ENCODE data around the gene CELSR1.

CELSR1 gene

GRCh38 chr22:46368871-46369715, 168.3 kb downstream of the CELSR1 start:
- no peaks in the 10 kb centered on the region for H3K9me3 ChIP-seq
- no peak for DNase-seq
- peaks cover 10% of the 10 kb centered on the region for H3K4me1 ChIP-seq
- H3K4me3 ChIP-seq (ENCODE audit: low read depth, low read length), result no peak overlapping the region
- H3K27me3 ChIP-seq, result no peaks in the 10 kb centered on the region
- TF ChIP-seq, protein P1, sequence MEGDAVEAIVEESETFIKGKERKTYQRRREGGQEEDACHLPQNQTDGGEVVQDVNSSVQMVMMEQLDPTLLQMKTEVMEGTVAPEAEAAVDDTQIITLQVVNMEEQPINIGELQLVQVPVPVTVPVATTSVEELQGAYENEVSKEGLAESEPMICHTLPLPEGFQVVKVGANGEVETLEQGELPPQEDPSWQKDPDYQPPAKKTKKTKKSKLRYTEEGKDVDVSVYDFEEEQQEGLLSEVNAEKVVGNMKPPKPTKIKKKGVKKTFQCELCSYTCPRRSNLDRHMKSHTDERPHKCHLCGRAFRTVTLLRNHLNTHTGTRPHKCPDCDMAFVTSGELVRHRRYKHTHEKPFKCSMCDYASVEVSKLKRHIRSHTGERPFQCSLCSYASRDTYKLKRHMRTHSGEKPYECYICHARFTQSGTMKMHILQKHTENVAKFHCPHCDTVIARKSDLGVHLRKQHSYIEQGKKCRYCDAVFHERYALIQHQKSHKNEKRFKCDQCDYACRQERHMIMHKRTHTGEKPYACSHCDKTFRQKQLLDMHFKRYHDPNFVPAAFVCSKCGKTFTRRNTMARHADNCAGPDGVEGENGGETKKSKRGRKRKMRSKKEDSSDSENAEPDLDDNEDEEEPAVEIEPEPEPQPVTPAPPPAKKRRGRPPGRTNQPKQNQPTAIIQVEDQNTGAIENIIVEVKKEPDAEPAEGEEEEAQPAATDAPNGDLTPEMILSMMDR (IDR thresholded peaks at IDR 0.05; ENCODE audit: low read depth, low read length), result no peak
- no peaks in the 10 kb centered on the region for H3K36me3 ChIP-seq

DNA sequence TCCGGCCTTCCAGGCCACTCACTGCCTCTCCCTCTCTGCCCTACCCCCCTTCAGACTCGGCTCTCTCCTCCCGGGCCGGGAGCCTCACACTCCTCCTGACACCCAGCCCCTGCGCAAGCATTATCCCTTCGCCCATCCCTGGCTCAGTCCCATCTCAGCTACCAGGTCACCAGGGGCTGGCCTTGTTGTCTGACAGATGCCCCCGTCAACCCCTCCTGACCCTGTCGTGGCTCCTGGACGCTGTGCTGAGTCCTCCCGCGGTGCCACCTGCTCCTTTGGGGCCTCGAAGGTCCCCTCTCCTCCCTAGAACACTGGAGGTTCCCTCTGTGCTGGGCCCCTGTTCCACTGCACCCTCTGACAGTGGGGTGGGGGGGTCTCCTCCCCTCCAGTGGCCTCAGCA, 169.0 kb downstream of the CELSR1 start:
- TF ChIP-seq, protein P1 (IDR thresholded peaks at IDR 0.05; ENCODE audit: low read depth, low read length), result no peak
- Histone ChIP-seq H3K36me3 (no peaks in the 10 kb centered on the region), H3K4me3 (ENCODE audit: low read depth, low read length) (no peak overlapping the region), H3K4me1 (peaks cover 10% of the 10 kb centered on the region), H3K9me3 (no peaks in the 10 kb centered on the region), H3K27me3 (no peaks in the 10 kb centered on the region)
- DNase-seq, result no peak

GRCh38 chr22:46367707-46368191, 169.7 kb downstream of the CELSR1 start:
- Histone ChIP-seq H3K4me1 (peaks cover 10% of the 10 kb centered on the region), H3K27me3 (no peaks in the 10 kb centered on the region), H3K4me3 (ENCODE audit: low read depth, low read length) (no peak overlapping the region), H3K9me3 (no peaks in the 10 kb centered on the region), H3K36me3 (no peaks in the 10 kb centered on the region)
- DNase-seq, result peak; percentile 75
- TF ChIP-seq, protein P1 (IDR thresholded peaks at IDR 0.05; ENCODE audit: low read depth, low read length), result peak; percentile 87

- DNase-seq, result no peak
- Histone ChIP-seq H3K4me1 (peaks cover 10% of the 10 kb centered on the region), H3K27me3 (no peaks in the 10 kb centered on the region), H3K36me3 (no peaks in the 10 kb centered on the region), H3K4me3 (ENCODE audit: low read depth, low read length) (no peak overlapping the region), H3K9me3 (no peaks in the 10 kb centered on the region)
- TF ChIP-seq, protein P1 (IDR thresholded peaks at IDR 0.05; ENCODE audit: low read depth, low read length), result no peak
Observed at GRCh38 chr22:46366801-46367706, 170.4 kb downstream of the CELSR1 start.

DNA sequence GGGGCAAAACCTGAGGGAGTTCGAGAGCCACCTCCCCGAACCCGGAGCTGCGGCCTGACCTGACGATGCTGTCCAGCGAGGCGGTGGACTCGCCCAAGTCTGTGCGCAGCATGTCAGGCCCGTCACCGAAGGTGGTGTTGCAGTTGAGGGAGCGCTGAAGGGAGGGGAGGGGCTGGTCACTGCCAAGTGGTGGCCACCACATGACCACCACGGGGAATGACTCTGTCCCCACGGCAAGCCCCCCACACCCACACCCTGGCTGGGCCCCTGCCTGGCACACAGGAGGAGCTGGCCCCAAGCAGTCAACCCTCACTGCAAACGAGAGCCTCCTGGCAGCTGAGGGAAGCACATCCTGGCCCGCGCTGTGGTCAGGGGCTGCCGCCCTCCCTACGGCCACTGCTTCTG, 171.1 kb downstream of the CELSR1 start:
- TF ChIP-seq, protein P1 (IDR thresholded peaks at IDR 0.05; ENCODE audit: low read depth, low read length), result no peak
- Histone ChIP-seq H3K36me3 (no peaks in the 10 kb centered on the region), H3K27me3 (no peaks in the 10 kb centered on the region), H3K4me1 (peaks cover 10% of the 10 kb centered on the region), H3K9me3 (no peaks in the 10 kb centered on the region), H3K4me3 (ENCODE audit: low read depth, low read length) (no peak overlapping the region)
- no peak for DNase-seq
